ENCODE measurements around the gene SEC14L1.
"Not testable (repeated sequence)": the region's sequence is repeated elsewhere in the genome, so short reads cannot be mapped to it uniquely, and the experiment has no call there.

The SEC14L1 gene

GRCh38 chr17:77148077-77148939, 7.5 kb downstream of the SEC14L1 start:
- TF ChIP-seq POU2F2 (IDR thresholded peaks at IDR 0.05; ENCODE audit: low read depth, low read length) (no peak), SPI1 (IDR thresholded peaks at IDR 0.05; ENCODE audit: low read depth, low read length) (no peak), POLR2AphosphoS5 (IDR thresholded peaks at IDR 0.05; ENCODE audit: low read depth, low read length) (no peak), TAF1 (IDR thresholded peaks at IDR 0.05; ENCODE audit: low read depth, low read length) (no peak), PAX5 (IDR thresholded peaks at IDR 0.05; ENCODE audit: insufficient read depth, low read length, severe bottlenecking) (no peak), POLR2A (IDR thresholded peaks at IDR 0.05; ENCODE audit: low read depth, low read length) (no peak)
- DNase-seq (ENCODE audit: insufficient read length, low spot score): no peak
- FAIRE-seq: no peak

DNA sequence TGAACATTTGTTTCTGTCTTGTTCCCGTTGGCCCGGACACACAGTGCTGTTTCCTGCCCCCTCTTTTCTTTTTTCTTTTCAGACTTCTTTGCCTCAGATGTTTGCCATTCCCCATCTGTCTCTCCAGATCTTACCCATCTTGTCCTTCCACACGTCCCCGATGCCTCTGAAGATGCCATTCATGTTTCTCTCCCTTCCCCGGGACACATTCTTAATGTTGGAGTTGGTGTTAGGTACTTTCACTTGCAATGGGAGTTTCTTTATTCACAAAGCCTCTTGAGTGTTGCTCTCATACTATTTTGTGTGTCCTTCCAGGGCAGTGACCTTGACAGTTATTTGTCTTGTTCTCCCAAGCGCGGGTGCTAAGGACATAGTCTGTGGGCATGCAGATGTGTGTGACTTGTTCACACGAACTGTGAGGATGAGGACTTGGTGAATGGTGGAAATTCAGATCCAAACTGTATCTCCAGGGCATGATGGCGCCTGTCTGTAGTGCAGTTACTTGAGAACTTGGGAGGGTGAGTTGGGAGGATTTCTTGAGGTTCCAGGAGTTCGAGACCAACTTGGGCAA, 8.3 kb downstream of the SEC14L1 start:
- FAIRE-seq (no peak), DNase-seq (ENCODE audit: insufficient read length, low spot score) (no peak)
- TF ChIP-seq SPI1 (IDR thresholded peaks at IDR 0.05; ENCODE audit: low read depth, low read length) (no peak), POLR2AphosphoS5 (IDR thresholded peaks at IDR 0.05; ENCODE audit: low read depth, low read length) (no peak), PAX5 (IDR thresholded peaks at IDR 0.05; ENCODE audit: insufficient read depth, low read length, severe bottlenecking) (no peak), TAF1 (IDR thresholded peaks at IDR 0.05; ENCODE audit: low read depth, low read length) (no peak), POU2F2 (IDR thresholded peaks at IDR 0.05; ENCODE audit: low read depth, low read length) (no peak), POLR2A (IDR thresholded peaks at IDR 0.05; ENCODE audit: low read depth, low read length) (no peak)

DNA sequence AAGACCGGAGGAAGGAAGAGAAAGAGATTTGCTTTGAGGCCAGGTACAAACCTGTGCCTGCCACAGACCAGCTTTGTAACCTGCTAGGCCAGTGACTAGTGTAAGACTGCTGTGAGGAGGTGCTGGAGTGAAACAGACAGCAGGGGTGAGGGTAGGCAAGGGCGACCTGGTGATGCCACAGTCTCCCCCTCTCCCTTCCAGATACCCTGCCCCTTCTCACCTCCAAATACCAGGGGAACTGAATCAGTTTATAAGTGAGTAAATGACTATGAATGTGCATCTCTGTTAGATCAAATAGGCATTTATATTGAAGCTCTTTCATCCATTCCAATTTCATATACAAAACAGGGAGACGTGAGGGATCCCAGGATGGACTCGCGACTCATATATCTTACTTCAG, 9.4 kb downstream of the SEC14L1 start:
- DNase-seq (ENCODE audit: insufficient read length, low spot score) (no peak), FAIRE-seq (no peak)
- no peak for TF ChIP-seq TAF1 (IDR thresholded peaks at IDR 0.05; ENCODE audit: low read depth, low read length)
- no peak for TF ChIP-seq POLR2A (IDR thresholded peaks at IDR 0.05; ENCODE audit: low read depth, low read length)
- TF ChIP-seq SPI1 (IDR thresholded peaks at IDR 0.05; ENCODE audit: low read depth, low read length): no peak
- TF ChIP-seq POLR2AphosphoS5 (IDR thresholded peaks at IDR 0.05; ENCODE audit: low read depth, low read length): no peak
- no peak for TF ChIP-seq POU2F2 (IDR thresholded peaks at IDR 0.05; ENCODE audit: low read depth, low read length)
- TF ChIP-seq PAX5 (IDR thresholded peaks at IDR 0.05; ENCODE audit: insufficient read depth, low read length, severe bottlenecking): no peak

DNA sequence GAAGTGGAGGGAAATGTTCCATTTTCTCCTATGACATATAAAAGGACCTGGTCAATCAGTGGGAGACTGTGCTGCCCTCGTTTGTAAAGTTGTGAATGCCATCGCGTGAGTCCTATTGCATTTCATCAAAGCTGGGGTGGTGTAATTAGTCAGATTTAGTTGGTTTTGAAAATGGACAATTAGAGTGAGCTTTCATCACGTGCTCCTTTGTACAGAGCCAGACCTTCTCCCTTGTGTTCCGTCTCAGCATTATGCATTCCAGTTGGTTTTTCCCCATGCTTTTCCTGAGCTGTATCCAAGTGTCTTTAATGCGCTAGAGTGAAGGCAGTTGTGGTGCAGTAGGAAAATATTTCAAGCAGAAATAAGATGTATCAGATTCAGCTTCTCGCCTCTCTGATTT, 10.4 kb downstream of the SEC14L1 start:
- TF ChIP-seq TAF1 (IDR thresholded peaks at IDR 0.05; ENCODE audit: low read depth, low read length): no peak
- TF ChIP-seq POU2F2 (IDR thresholded peaks at IDR 0.05; ENCODE audit: low read depth, low read length): no peak
- no peak for TF ChIP-seq POLR2A (IDR thresholded peaks at IDR 0.05; ENCODE audit: low read depth, low read length)
- TF ChIP-seq POLR2AphosphoS5 (IDR thresholded peaks at IDR 0.05; ENCODE audit: low read depth, low read length): no peak
- TF ChIP-seq SPI1 (IDR thresholded peaks at IDR 0.05; ENCODE audit: low read depth, low read length): no peak
- TF ChIP-seq PAX5 (IDR thresholded peaks at IDR 0.05; ENCODE audit: insufficient read depth, low read length, severe bottlenecking): no peak
- no peak for FAIRE-seq
- DNase-seq (ENCODE audit: insufficient read length, low spot score): no peak

DNA sequence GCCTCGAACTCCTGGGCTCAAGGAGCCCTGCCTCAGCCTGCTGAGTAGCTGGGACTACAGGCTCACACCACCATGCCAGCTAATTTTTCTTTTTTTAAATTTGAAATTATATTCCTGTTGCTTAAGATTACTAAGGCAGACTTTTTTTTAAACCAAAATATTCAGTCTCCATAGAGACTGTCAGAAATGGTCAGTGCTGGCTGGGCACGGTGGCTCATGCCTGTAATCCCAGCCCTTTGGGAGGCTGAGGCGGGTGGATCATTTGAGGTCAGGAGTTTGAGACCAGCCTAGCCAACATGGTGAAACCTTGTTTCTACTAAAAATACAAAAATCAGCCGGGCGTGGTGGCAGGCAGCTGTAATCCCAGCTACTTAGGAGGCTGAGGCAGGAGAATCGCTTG, 11.3 kb downstream of the SEC14L1 start:
- not testable (repeated sequence) for DNase-seq (ENCODE audit: insufficient read length, low spot score); FAIRE-seq

GRCh38 chr17:77153472-77153871, 12.7 kb downstream of the SEC14L1 start:
- TF ChIP-seq TAF1 (IDR thresholded peaks at IDR 0.05; ENCODE audit: low read depth, low read length) (no peak), POU2F2 (IDR thresholded peaks at IDR 0.05; ENCODE audit: low read depth, low read length) (no peak), POLR2A (IDR thresholded peaks at IDR 0.05; ENCODE audit: low read depth, low read length) (no peak), SPI1 (IDR thresholded peaks at IDR 0.05; ENCODE audit: low read depth, low read length) (no peak), POLR2AphosphoS5 (IDR thresholded peaks at IDR 0.05; ENCODE audit: low read depth, low read length) (no peak), PAX5 (IDR thresholded peaks at IDR 0.05; ENCODE audit: insufficient read depth, low read length, severe bottlenecking) (no peak)
- FAIRE-seq (no peak), DNase-seq (ENCODE audit: insufficient read length, low spot score) (no peak)

DNA sequence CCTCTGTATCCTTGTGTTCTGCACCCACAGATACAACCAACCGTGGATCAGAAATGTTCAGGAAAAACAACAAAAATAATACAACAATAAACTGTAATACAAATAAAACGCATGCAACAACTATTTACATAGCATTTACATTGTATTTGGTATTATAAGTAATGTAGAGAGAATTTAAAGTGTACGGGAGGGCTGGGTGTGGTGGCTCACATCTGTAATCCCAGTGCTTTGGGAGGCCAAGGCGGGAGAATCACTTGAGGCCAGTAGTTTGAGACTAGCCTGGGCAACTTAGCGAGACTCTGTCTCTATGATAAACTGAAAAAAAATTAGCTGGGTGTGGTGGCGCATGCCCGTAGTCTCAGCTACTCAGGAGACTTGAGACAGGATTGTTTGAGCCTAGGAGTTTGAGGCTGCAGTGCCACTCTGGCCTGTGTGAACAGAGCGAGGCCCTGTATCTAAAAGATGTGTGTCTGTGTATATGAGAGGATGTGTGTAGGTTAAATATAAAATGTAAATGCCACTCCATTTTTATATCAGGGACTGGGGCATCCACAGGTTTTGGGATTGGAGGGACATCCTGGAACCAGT, 13.3 kb downstream of the SEC14L1 start:
- FAIRE-seq (no peak), DNase-seq (ENCODE audit: insufficient read length, low spot score) (no peak)
- TF ChIP-seq POU2F2 (IDR thresholded peaks at IDR 0.05; ENCODE audit: low read depth, low read length): no peak
- TF ChIP-seq SPI1 (IDR thresholded peaks at IDR 0.05; ENCODE audit: low read depth, low read length): no peak
- TF ChIP-seq POLR2AphosphoS5 (IDR thresholded peaks at IDR 0.05; ENCODE audit: low read depth, low read length): no peak
- no peak for TF ChIP-seq TAF1 (IDR thresholded peaks at IDR 0.05; ENCODE audit: low read depth, low read length)
- no peak for TF ChIP-seq POLR2A (IDR thresholded peaks at IDR 0.05; ENCODE audit: low read depth, low read length)
- no peak for TF ChIP-seq PAX5 (IDR thresholded peaks at IDR 0.05; ENCODE audit: insufficient read depth, low read length, severe bottlenecking)

DNA sequence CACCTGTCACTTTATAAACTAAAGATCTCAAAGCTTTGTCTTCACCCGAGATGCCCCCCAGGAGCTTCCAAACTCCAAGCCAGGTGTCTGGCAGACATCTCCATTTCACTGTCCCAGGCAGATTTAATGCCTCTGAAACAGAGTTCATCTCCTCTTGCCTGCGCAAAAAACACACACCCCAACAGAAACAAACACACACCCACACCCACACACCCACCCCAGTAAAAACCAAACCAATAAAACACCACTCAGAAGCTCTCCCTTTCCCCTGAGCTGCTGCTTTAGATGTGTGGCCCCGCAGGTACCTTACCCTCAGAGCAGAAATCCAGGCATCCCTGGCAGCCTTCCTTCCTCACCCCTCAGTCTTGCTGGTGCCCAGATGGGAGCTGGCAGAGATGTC, 14.4 kb downstream of the SEC14L1 start:
- FAIRE-seq: no peak
- no peak for TF ChIP-seq POLR2A (IDR thresholded peaks at IDR 0.05; ENCODE audit: low read depth, low read length)
- no peak for TF ChIP-seq POU2F2 (IDR thresholded peaks at IDR 0.05; ENCODE audit: low read depth, low read length)
- TF ChIP-seq PAX5 (IDR thresholded peaks at IDR 0.05; ENCODE audit: insufficient read depth, low read length, severe bottlenecking): no peak
- no peak for TF ChIP-seq TAF1 (IDR thresholded peaks at IDR 0.05; ENCODE audit: low read depth, low read length)
- TF ChIP-seq SPI1 (IDR thresholded peaks at IDR 0.05; ENCODE audit: low read depth, low read length): no peak
- TF ChIP-seq POLR2AphosphoS5 (IDR thresholded peaks at IDR 0.05; ENCODE audit: low read depth, low read length): no peak
- no peak for DNase-seq (ENCODE audit: insufficient read length, low spot score)

- FAIRE-seq; DNase-seq (ENCODE audit: insufficient read length, low spot score): not testable (repeated sequence)
Observed at GRCh38 chr17:77157766-77158165, 17.0 kb downstream of the SEC14L1 start.
